Suprapubic skin (tissue), 3 donors: Measurements from ENCODE around the gene STOML1.

ENCODE experiments used
- POLR2A ChIP-seq, 2 donors: fragments of 450-650 bp; IDR thresholded peaks; one replicate each; pipeline ENCODE4 v1.6.1; 2017; ENCODE audit warnings: antibody characterized with exemption in 2 of 2, mild to moderate bottlenecking in 2 of 2, moderate library complexity in 2 of 2
- TF ChIP-seq, protein P1 (sequence below), 2 donors: fragments of 200-600 bp in 1 of 2; fragments of 450-650 bp in 1 of 2; sonication (generic) in 1 of 2; IDR thresholded peaks; one replicate each; pipeline ENCODE4 v1.5.1; 2016 to 2019; ENCODE audit warnings: antibody characterized with exemption in 2 of 2, mild to moderate bottlenecking in 1 of 2, moderate library complexity in 1 of 2

DNA sequence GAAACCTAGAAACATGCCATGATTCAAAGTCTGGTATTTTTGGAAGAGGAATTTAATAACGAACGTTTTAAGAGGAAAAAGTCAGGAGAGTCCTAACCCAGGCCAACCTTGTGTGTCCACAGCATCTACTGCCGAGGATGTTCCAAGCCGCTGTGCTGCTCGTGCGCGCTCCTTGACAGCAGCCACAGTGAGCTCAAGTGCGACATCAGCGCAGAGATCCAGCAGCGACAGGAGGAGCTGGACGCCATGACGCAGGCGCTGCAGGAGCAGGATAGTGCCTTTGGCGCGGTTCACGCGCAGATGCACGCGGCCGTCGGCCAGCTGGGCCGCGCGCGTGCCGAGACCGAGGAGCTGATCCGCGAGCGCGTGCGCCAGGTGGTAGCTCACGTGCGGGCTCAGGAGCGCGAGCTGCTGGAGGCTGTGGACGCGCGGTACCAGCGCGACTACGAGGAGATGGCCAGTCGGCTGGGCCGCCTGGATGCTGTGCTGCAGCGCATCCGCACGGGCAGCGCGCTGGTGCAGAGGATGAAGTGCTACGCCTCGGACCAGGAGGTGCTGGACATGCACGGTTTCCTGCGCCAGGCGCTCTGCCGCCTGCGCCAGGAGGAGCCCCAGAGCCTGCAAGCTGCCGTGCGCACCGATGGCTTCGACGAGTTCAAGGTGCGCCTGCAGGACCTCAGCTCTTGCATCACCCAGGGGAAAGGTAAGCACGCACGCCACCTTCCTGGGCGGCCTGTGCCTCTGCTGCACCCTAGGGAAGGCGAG, 30.8 kb upstream of the STOML1 start:
- TF ChIP-seq, protein P1, sequence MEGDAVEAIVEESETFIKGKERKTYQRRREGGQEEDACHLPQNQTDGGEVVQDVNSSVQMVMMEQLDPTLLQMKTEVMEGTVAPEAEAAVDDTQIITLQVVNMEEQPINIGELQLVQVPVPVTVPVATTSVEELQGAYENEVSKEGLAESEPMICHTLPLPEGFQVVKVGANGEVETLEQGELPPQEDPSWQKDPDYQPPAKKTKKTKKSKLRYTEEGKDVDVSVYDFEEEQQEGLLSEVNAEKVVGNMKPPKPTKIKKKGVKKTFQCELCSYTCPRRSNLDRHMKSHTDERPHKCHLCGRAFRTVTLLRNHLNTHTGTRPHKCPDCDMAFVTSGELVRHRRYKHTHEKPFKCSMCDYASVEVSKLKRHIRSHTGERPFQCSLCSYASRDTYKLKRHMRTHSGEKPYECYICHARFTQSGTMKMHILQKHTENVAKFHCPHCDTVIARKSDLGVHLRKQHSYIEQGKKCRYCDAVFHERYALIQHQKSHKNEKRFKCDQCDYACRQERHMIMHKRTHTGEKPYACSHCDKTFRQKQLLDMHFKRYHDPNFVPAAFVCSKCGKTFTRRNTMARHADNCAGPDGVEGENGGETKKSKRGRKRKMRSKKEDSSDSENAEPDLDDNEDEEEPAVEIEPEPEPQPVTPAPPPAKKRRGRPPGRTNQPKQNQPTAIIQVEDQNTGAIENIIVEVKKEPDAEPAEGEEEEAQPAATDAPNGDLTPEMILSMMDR (IDR thresholded peaks at IDR 0.05) = no peak
- no peak for TF ChIP-seq POLR2A (IDR thresholded peaks at IDR 0.05)
